ENCODE results near the gene KY. TPM values are rescaled to one million over a fixed set of nuclear protein-coding genes. Genes with fewer than 3 reads are reported as not detected.

Gene KY
- total RNA-seq, 4 donors from 2014 or later, result 0.33 to 1.9 (median 0.81) TPM

GRCh38 chr3:134625462-134625861, 25.4 kb downstream of the KY start:
- H3K4me1 ChIP-seq, result no peaks in the 10 kb centered on the region
- H3K4me3 ChIP-seq, result no peak overlapping the region
- no peak overlapping the region for H3K27ac ChIP-seq (replicated peaks in 1 of 4)
- peaks cover 0 to 19% (median 4%) of the 10 kb centered on the region in 4 donors for H3K36me3 ChIP-seq
- no peak for TF ChIP-seq CTCF (IDR thresholded peaks at IDR 0.05)
- TF ChIP-seq EP300 (IDR thresholded peaks at IDR 0.05), result no peak
- TF ChIP-seq POLR2A (IDR thresholded peaks at IDR 0.05; ENCODE audit: low read depth), result no peak
- no peak for TF ChIP-seq POLR2AphosphoS5 (IDR thresholded peaks at IDR 0.05)
- peaks cover 0 to 5% (median 0%) of the 10 kb centered on the region in 4 donors for H3K9me3 ChIP-seq
- no peaks in the 10 kb centered on the region for H3K27me3 ChIP-seq
- intact Hi-C loops (cut with DNase I), result no loop called here
- DNase-seq (ENCODE audit: extremely low spot score), result no peak
- 82% methylated on average over 7 of the region's 8 CpGs for WGBS

GRCh38 chr3:134624537-134625287, 26.1 kb downstream of the KY start:
- no peaks in the 10 kb centered on the region for H3K27me3 ChIP-seq
- H3K27ac ChIP-seq (replicated peaks in 1 of 4), result no peak overlapping the region
- H3K4me3 ChIP-seq, result no peak overlapping the region
- H3K9me3 ChIP-seq, result no peaks in the 10 kb centered on the region
- peaks cover 0 to 23% (median 7%) of the 10 kb centered on the region in 4 donors for H3K36me3 ChIP-seq
- TF ChIP-seq CTCF (IDR thresholded peaks at IDR 0.05), result no peak
- TF ChIP-seq POLR2A (IDR thresholded peaks at IDR 0.05; ENCODE audit: low read depth), result no peak
- no peak for TF ChIP-seq EP300 (IDR thresholded peaks at IDR 0.05)
- TF ChIP-seq POLR2AphosphoS5 (IDR thresholded peaks at IDR 0.05), result no peak
- 95% methylated on average over 5 of the region's 5 CpGs for WGBS
- no peaks in the 10 kb centered on the region for H3K4me1 ChIP-seq
- intact Hi-C loops (cut with DNase I), result no loop called here
- DNase-seq (ENCODE audit: extremely low spot score), result no peak

GRCh38 chr3:134623615-134624245, 27.1 kb downstream of the KY start:
- Histone ChIP-seq H3K4me3 (no peak overlapping the region), H3K36me3 (peaks cover 0 to 32% (median 3%) of the 10 kb centered on the region in 4 donors), H3K27me3 (no peaks in the 10 kb centered on the region), H3K27ac (replicated peaks in 1 of 4) (no peak overlapping the region), H3K4me1 (no peaks in the 10 kb centered on the region), H3K9me3 (no peaks in the 10 kb centered on the region)
- DNase-seq (ENCODE audit: extremely low spot score), result no peak
- WGBS, result 95% methylated on average over 7 of the region's 7 CpGs
- intact Hi-C loops (cut with DNase I), result no loop called here
- no peak for TF ChIP-seq EP300 (IDR thresholded peaks at IDR 0.05)
- no peak for TF ChIP-seq CTCF (IDR thresholded peaks at IDR 0.05)
- no peak for TF ChIP-seq POLR2AphosphoS5 (IDR thresholded peaks at IDR 0.05)
- no peak for TF ChIP-seq POLR2A (IDR thresholded peaks at IDR 0.05; ENCODE audit: low read depth)

- Histone ChIP-seq H3K4me3 (no peak overlapping the region), H3K36me3 (peaks cover 0 to 35% (median 3%) of the 10 kb centered on the region in 4 donors), H3K27ac (replicated peaks in 1 of 4) (no peak overlapping the region), H3K9me3 (no peaks in the 10 kb centered on the region), H3K27me3 (no peaks in the 10 kb centered on the region), H3K4me1 (no peaks in the 10 kb centered on the region)
- no peak for DNase-seq (ENCODE audit: extremely low spot score)
- no peak for TF ChIP-seq CTCF (IDR thresholded peaks at IDR 0.05)
- no peak for TF ChIP-seq POLR2A (IDR thresholded peaks at IDR 0.05; ENCODE audit: low read depth)
- no peak for TF ChIP-seq POLR2AphosphoS5 (IDR thresholded peaks at IDR 0.05)
- no peak for TF ChIP-seq EP300 (IDR thresholded peaks at IDR 0.05)
- whole genome bisulfite sequencing, result 74% methylated on average over 5 of the region's 5 CpGs
- intact Hi-C loops (cut with DNase I), result no loop called here
Observed at GRCh38 chr3:134622806-134623365, 27.9 kb downstream of the KY start.
